Endothelial cell of umbilical vein (primary cell): ENCODE data around the gene SUGCT. TPM values are rescaled to one million over a fixed set of nuclear protein-coding genes. Genes with fewer than 3 reads are reported as not detected.

Source experiments
- BruUV-seq: library from RNA; stranded (reverse); fragments of 400-500 nt; replicated peaks from 2 replicates; lab custom pipeline; 2021; lab: Mats Ljungman, UMichigan
- CTCF ChIA-PET: fragments of 300-600, 350-600 bp; sonication (Branson Sonifier 250); formaldehyde crosslinking; loops from one replicate; lab custom pipeline; 2021; ENCODE audit warnings: antibody characterized with exemption, inconsistent platforms; lab: Charles Lee
- POLR2A ChIA-PET: fragments of 300-600, 350-600 bp; sonication (Branson Sonifier 250); formaldehyde crosslinking; loops from one replicate; lab custom pipeline; 2021; ENCODE audit warnings: antibody characterized with exemption, inconsistent platforms; lab: Charles Lee
- DNase-seq: peaks from one replicate; pipeline ENCODE4 v3.0.0-alpha.2; 2011; ENCODE audit warnings: low read depth, low spot score
- FAIRE-seq: peaks from 2 replicates; lab custom pipeline; 2011; peaks lifted over from hg19 to GRCh38; lab: Jason Lieb, UNC
- H2AFZ ChIP-seq: 2 replicates; pipeline ENCODE4 v1.6.0; 2012; ENCODE audit warnings: low read depth, low read length, control low read depth, inconsistent platforms
- H3K27ac ChIP-seq: 2 replicates; pipeline ENCODE4 v1.5.1; 2011; ENCODE audit warnings: low read depth, mild to moderate bottlenecking, control low read depth, low read length, moderate library complexity; ENCODE audit not compliant: insufficient read depth
- H3K27me3 ChIP-seq, 2 experiments: 2 replicates each; pipeline versions ENCODE4 v1.6.0 to v1.6.1; 2011; ENCODE audit warnings: low read length in 2 of 2, mixed read lengths in 1 of 2; ENCODE audit not compliant: control insufficient read depth in 2 of 2, insufficient read depth in 2 of 2
- H3K36me3 ChIP-seq, 2 experiments: 2 replicates in 1 of 2; 3 replicates in 1 of 2; pipeline ENCODE4 v1.5.1; 2011; ENCODE audit warnings: low read length in 2 of 2, mild to moderate bottlenecking in 1 of 2, moderate library complexity in 1 of 2; ENCODE audit not compliant: control insufficient read depth in 2 of 2, insufficient read depth in 2 of 2; ENCODE audit errors: extremely low read depth in 1 of 2
- H3K4me1 ChIP-seq: 3 replicates; pipeline ENCODE4 v1.5.1; 2011; ENCODE audit warnings: mild to moderate bottlenecking, low read length; ENCODE audit not compliant: control insufficient read depth, insufficient read depth; ENCODE audit errors: extremely low read depth
- H3K4me2 ChIP-seq: 2 replicates; pipeline ENCODE4 v1.6.1; 2011; ENCODE audit warnings: low read length, control low read depth, mixed read lengths; ENCODE audit not compliant: insufficient read depth
- H3K4me3 ChIP-seq, 3 experiments: fragments of 200-600 bp in 1 of 3; sonication (generic), shearing (Covaris generic) in 1 of 3; replicated peaks in 1 of 3; 2 replicates each; pipeline ENCODE4 v1.5.1; 2011 to 2016; ENCODE audit warnings: control low read depth in 3 of 3, low read length in 3 of 3, mild to moderate bottlenecking in 2 of 3, inconsistent platforms in 1 of 3, low read depth in 1 of 3, moderate library complexity in 1 of 3; ENCODE audit not compliant: insufficient read depth in 1 of 3
- H3K79me2 ChIP-seq: 2 replicates; pipeline ENCODE4 v1.6.0; 2012; ENCODE audit warnings: low read length, inconsistent platforms; ENCODE audit not compliant: control insufficient read depth, insufficient read depth
- H3K9ac ChIP-seq: replicated peaks from 2 replicates; pipeline ENCODE3; 2011; ENCODE audit warnings: low read length, control low read depth; ENCODE audit not compliant: insufficient read depth; ENCODE audit errors: extremely low read depth
- H3K9me1 ChIP-seq: replicated peaks from 3 replicates; pipeline ENCODE4 v1.6.0; 2011; ENCODE audit warnings: mild to moderate bottlenecking, low read length; ENCODE audit not compliant: control insufficient read depth, insufficient read depth; ENCODE audit errors: extremely low read depth
- H3K9me3 ChIP-seq: replicated peaks from 2 replicates; pipeline ENCODE4 v1.5.1; 2012; ENCODE audit warnings: low read length, inconsistent platforms; ENCODE audit not compliant: control insufficient read depth, insufficient read depth
- H4K20me1 ChIP-seq: replicated peaks from 2 replicates; pipeline ENCODE3; 2011; ENCODE audit warnings: mild to moderate bottlenecking, low read length; ENCODE audit not compliant: control insufficient read depth, insufficient read depth; ENCODE audit errors: extremely low read depth
- CTCF ChIP-seq, 2 donors: IDR thresholded peaks; 1 replicate in 1 of 2; 2 replicates in 1 of 2; pipeline ENCODE4 v1.5.1; 2011; ENCODE audit warnings: low read length in 2 of 2, mild to moderate bottlenecking in 2 of 2, moderate library complexity in 2 of 2, control low read depth in 1 of 2, inconsistent platforms in 1 of 2, low read depth in 1 of 2; ENCODE audit not compliant: insufficient read depth in 1 of 2; ENCODE audit errors: extremely low read depth in 1 of 2
- EZH2 ChIP-seq: IDR thresholded peaks from 2 replicates; pipeline ENCODE4 v1.6.1; 2012; ENCODE audit warnings: borderline replicate concordance, low read depth, mild to moderate bottlenecking, moderate library complexity, low read length, inconsistent platforms; ENCODE audit not compliant: severe bottlenecking
- FOS ChIP-seq: IDR thresholded peaks from 2 replicates; pipeline ENCODE4 v1.6.1; 2011; ENCODE audit warnings: mild to moderate bottlenecking, low read length, moderate library complexity, borderline replicate concordance; ENCODE audit not compliant: insufficient read depth
- GATA2 ChIP-seq: IDR thresholded peaks from 2 replicates; pipeline ENCODE4 v1.7.0; 2011; ENCODE audit warnings: low read depth, mild to moderate bottlenecking, moderate library complexity, mixed read lengths, low read length; ENCODE audit not compliant: insufficient read length, insufficient read depth
- JUN ChIP-seq: IDR thresholded peaks from 2 replicates; pipeline ENCODE4 v1.6.1; 2011; ENCODE audit warnings: borderline replicate concordance, low read depth; ENCODE audit not compliant: insufficient read length, insufficient read depth
- MAX ChIP-seq: IDR thresholded peaks from 2 replicates; pipeline ENCODE4 v1.6.1; 2011; ENCODE audit not compliant: insufficient read depth, insufficient read length
- MYC ChIP-seq: IDR thresholded peaks from one replicate; pipeline ENCODE4 v1.6.1; 2011; ENCODE audit warnings: mild to moderate bottlenecking, low read depth, low read length
- POLR2A ChIP-seq: IDR thresholded peaks from 2 replicates; pipeline ENCODE4 v1.6.1; 2012; ENCODE audit warnings: low read depth, mild to moderate bottlenecking, control low read depth, low read length
- POLR2AphosphoS5 ChIP-seq: IDR thresholded peaks from 2 replicates; pipeline ENCODE4 v1.6.1; 2012; ENCODE audit warnings: low read depth, mild to moderate bottlenecking, control low read depth, low read length, moderate library complexity; ENCODE audit not compliant: insufficient read depth
- dilution Hi-C: fragments of 300-500 bp; cut with MboI; formaldehyde crosslinking; loops from one replicate; pipeline ENCODE4 v1.15.0; 2019; ENCODE audit warnings: low sequenced_read_pairs; ENCODE audit not compliant: extremely low pct_ligation_motif_present
- intact Hi-C: fragments of 100-400 bp; cut with micrococcal nuclease; formaldehyde crosslinking; loops from one replicate; pipeline ENCODE4 v1.10.0; 2022
- polyA plus RNA-seq, 4 experiments: library from polyadenylated mRNA; depleted of rRNA in 3 of 4; stranded (reverse) in 3 of 4; unstranded in 1 of 4; fragments of >200 nt; gene quantifications; 2 replicates each; pipeline versions ENCODE4 v1.2.1 to v1.2.3, GENCODE V29; 2011 to 2012; ENCODE audit warnings: missing spikeins in 1 of 4
- total RNA-seq: library from RNA; stranded (reverse); gene quantifications from 2 replicates; pipeline ENCODE4 v1.2.3, GENCODE V29; 2021

SUGCT gene
- total and polyA plus RNA-seq, 2 donors (not counting 3 experiments of a cell fraction or from before 2014, with no cell fraction given): 1.2 to 1.4 TPM

- dilution Hi-C loops (no loop called here), intact Hi-C loops (no loop called here)
- POLR2A ChIA-PET: no interaction called here
- Histone ChIP-seq H2AFZ (no peak overlapping the region), H3K36me3 (no peaks in the 10 kb centered on the region), H3K4me1 (no peaks in the 10 kb centered on the region), H3K79me2 (no peaks in the 10 kb centered on the region), H3K4me2 (no peak overlapping the region), H3K27ac (no peak overlapping the region), H3K9ac (no peak overlapping the region), H3K4me3 (no peak overlapping the region), H3K9me1 (no peaks in the 10 kb centered on the region), H3K9me3 (no peaks in the 10 kb centered on the region), H3K27me3 (no peaks in the 10 kb centered on the region), H4K20me1 (no peaks in the 10 kb centered on the region)
- no TSS peak for BruUV-seq
- TF ChIP-seq FOS (no peak), POLR2AphosphoS5 (no peak), POLR2A (no peak), GATA2 (no peak)
- CTCF ChIA-PET: no interaction called here
- DNase-seq: no peak
- no peak for FAIRE-seq
Measured at GRCh38 chr7:40516376-40516775, 381.6 kb downstream of the SUGCT start.

DNA sequence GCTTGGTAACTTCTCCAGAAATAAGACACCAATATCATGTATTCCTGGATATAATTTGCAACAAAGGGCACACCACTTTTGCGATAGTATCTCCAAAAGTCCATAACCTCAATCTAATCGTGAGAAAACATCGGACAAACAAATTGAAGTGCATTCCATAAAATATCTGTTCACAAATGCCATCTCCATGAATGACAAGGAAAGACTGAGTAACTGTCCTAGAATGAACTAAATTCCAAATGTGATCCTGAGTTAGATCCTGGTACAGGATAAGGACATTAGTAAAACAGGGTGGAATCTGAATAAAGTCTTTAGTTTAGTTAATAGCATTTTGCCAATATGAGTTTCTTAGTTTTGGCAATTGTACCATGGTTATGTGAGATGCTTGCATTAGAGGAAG, 384.2 kb downstream of the SUGCT start:
- no peaks in the 10 kb centered on the region for H3K27me3 ChIP-seq
- no peaks in the 10 kb centered on the region for H3K36me3 ChIP-seq
- no peak overlapping the region for H2AFZ ChIP-seq
- TF ChIP-seq MAX: no peak
- TF ChIP-seq POLR2AphosphoS5: no peak
- no peak for TF ChIP-seq MYC
- no peak for TF ChIP-seq EZH2
- no peak for TF ChIP-seq JUN
- TF ChIP-seq FOS: no peak
- TF ChIP-seq GATA2: no peak
- no peak for TF ChIP-seq CTCF (IDR thresholded peaks at IDR 0.05; ENCODE audit: extremely low read depth in 1 of 2, insufficient read depth in 1 of 2, low read depth in 1 of 2, low read length in 2 of 2)
- no peak for TF ChIP-seq POLR2A
- H3K4me2 ChIP-seq: no peak overlapping the region
- no peaks in the 10 kb centered on the region for H3K4me1 ChIP-seq
- dilution Hi-C loops: no loop called here
- H3K9me1 ChIP-seq: no peaks in the 10 kb centered on the region
- no peaks in the 10 kb centered on the region for H3K9me3 ChIP-seq
- no peak for DNase-seq
- no peaks in the 10 kb centered on the region for H3K79me2 ChIP-seq
- FAIRE-seq: no peak
- no peaks in the 10 kb centered on the region for H4K20me1 ChIP-seq
- POLR2A ChIA-PET: no interaction called here
- no peak overlapping the region for H3K27ac ChIP-seq
- intact Hi-C loops: no loop called here
- BruUV-seq: no TSS peak
- no peak overlapping the region for H3K4me3 ChIP-seq
- CTCF ChIA-PET: interaction anchor here (2.7 kb wide), 1 partner anchor 11 kb away, joined by 6 read pairs; no protein-coding TSS in a partner anchor
- H3K9ac ChIP-seq: no peak overlapping the region
